GM18907 (cell line): Measurements from ENCODE around the gene DCT.

Source experiments
- ATAC-seq: cut with Tn5 transposase; IDR thresholded peaks from one replicate; pipeline ENCODE4 v1.9.1; 2021; ENCODE audit warnings: mild to moderate bottlenecking, moderate library complexity; ENCODE audit not compliant: unreplicated experiment

DCT gene

DNA sequence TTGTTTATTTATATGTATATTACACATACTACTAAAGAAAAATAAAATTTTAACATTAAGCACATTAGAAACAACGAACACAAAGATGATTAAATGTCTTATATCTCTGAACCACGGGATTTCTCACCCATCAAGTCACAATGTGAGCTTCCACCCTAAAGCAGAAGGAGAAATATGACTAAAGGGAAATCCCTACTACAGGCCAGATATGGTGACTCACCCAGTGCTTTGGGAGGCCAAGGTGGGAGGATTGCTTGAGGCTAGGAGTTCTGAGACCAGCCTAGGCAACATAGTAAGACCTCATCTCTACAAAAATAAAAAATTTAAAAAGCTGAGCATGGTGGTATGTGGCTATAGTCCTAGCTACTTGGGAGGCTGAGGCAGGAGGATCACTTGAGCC, 24.6 kb downstream of the DCT start:
- no peak for ATAC-seq

GRCh38 chr13:94454334-94454733, 25.1 kb downstream of the DCT start:
- ATAC-seq: no peak

DNA sequence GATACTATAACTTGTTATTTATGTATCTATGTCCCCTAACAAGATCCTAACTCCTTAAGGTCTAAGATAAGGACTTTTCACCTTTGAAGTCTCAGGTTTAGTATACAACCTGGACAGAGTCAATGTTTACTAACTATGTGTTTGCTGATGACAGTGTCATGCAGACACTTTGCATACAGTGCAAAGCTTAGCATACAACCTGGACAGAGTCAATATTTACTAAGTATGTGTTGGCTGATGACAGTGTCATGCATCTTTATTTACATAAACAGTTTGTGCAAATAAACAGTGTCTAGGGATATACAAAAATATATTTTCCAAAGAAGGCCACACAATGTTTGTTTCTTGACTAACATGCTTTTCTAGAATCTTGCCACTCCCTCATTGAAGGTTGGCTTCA, 34.7 kb downstream of the DCT start:
- no peak for ATAC-seq

- ATAC-seq: peak; percentile 61
Observed at GRCh38 chr13:94435604-94436226, 43.8 kb downstream of the DCT start.

- peak; percentile 69 for ATAC-seq
Observed at GRCh38 chr13:94433055-94433961, 46.2 kb downstream of the DCT start.

GRCh38 chr13:94431987-94432386, 47.5 kb downstream of the DCT start:
- ATAC-seq: no peak

DNA sequence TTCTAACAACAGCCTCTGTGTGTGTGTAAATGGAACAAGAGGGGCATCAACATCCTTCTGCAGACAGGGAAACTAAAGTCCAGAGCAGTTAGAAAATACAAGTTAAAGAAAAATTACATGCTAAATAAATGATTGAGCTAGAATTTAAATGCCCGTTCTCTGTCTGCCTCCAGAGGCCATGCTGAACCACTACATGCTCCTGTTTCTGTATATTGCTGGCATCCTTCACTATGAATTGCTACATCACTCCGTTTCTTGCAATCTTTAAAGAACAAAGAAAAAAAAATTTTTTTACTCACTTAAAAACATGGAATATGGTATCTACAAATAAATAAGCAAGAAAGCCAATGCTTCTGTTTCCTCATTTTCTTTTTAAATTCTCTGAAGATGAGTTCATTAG, 47.9 kb downstream of the DCT start:
- no peak for ATAC-seq

GRCh38 chr13:94427313-94427953, 52.0 kb downstream of the DCT start:
- no peak for ATAC-seq

GRCh38 chr13:94419925-94420305, 59.6 kb downstream of the DCT start:
- ATAC-seq: peak; percentile 14

DNA sequence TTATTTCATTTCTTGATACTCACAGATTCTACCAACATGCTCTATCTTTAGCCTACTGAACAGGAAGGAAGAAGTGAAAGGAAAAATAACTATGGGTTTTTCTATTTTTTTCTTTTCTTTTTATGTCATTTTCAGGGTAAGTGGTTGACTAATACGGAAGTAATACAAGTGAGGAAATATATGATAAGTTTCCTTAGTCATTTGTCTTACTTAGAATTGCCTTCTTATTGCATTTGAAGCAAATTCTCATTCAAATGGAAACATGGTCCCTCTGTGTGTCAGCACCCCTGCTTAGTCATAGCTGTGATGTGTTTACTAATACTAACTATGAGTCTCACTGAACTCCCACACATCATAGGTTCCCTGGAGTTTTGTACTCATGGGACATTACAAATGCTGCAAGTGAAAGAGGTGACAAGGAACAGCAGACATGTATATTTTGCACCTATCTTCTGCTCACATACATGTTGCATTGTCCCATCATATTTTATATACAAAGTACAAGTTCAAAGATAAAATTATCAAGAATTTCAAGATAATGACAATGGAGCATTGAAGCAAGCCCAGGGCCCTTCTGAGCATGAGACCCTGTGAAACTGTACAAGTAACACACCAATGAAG, 60.1 kb downstream of the DCT start:
- ATAC-seq: peak; percentile 68

DNA sequence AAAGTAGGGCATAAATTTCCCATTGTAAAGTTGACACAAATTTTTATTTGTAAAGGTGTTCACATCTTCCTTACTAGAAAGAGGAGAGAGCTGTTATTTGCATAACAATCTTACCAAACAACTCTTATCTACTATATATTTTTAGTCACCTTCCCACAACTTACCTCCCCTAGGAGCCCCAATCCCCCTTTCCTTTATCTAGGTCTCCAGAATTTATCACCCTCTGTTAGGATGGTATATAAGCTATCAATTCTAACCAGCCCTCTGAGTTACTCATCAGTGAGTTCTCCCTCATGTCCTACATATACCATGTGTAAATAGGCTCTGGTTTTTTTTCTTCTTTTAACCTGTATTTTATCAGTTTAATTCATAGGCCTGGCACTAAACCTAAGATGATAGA, 62.2 kb downstream of the DCT start:
- no peak for ATAC-seq

- ATAC-seq: no peak
Observed at GRCh38 chr13:94416454-94417080, 62.9 kb downstream of the DCT start.

DNA sequence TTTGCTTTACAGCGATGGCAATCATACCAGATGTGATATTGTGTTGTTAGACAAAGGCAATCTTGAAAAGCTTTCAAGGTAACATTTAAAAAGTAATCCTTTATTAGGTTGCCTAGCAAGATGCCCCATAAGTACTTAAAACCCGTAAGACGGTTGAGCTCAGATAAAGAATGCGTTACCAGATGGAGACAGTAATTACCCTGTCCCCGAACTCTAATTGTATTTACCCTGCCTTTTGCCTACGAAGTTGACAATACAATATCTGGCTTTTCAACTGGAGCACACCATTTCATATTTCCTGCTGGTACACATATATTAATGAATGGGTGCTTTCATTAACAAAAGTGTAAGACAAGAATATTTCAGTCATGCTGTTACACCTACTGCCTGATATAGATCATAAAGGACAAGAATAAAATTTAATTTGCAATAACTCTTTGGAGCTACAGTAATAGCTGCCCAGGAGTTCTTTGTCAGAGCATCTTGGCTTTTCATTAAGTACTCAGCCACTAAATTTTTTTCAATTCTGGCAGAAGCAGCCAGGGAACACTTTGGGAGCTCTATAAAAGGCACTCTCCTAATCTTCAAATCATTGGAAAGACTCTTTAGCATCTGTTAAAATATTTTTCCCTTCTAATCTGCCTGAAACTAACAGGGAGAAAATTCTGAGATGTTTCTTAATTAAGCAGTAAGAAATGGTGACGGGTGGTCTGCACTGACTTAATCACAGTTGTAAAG, 63.8 kb downstream of the DCT start:
- no peak for ATAC-seq

GRCh38 chr13:94414708-94415107, 64.8 kb downstream of the DCT start:
- ATAC-seq: no peak

DNA sequence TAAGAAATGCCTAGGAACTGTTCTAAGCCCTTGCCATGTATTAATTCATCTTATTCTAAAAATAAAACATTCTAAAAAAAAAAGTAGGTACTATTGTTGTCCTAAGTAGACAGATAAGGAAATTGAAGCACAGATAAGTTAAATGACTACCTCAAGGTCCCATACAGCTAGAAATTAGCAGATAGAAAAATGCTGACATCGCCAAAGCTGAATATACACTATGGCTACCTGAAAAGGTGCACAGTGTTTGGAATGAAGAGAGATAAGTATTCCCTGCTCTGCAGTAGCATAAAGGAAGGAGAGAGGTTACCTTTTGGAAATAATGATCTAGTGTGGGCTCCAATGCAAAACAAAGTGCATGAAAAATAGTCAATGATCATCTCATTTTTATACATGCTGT, 65.3 kb downstream of the DCT start:
- ATAC-seq: no peak

DNA sequence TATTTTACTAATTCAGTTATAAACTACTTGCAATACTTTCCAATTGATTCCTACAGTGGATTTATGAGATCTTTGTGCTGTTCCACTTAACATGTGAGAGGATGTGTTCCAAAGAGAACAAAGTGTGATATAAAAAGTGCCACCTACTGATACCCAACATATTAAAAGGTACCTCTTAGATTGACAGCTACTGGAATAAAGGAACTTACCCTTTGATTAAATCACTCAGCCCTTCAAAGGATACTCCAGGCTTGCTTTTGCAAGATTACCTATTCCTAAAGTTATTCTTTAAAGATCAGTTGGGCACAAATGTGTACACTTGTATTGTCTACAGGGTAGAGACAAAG, 65.9 kb downstream of the DCT start:
- no peak for ATAC-seq

GRCh38 chr13:94412870-94413597, 66.4 kb downstream of the DCT start:
- ATAC-seq: no peak

- ATAC-seq: no peak
Observed at GRCh38 chr13:94411747-94412146, 67.7 kb downstream of the DCT start.

- ATAC-seq: no peak
Observed at GRCh38 chr13:94408314-94409036, 71.0 kb downstream of the DCT start.
